ENCODE results near the gene TAS1R1.

GRCh38 chr1:6526316-6526715, 28.8 kb upstream of the TAS1R1 start:
- TF ChIP-seq CTCF (IDR thresholded peaks at IDR 0.05): no peak
- no peak for TF ChIP-seq POLR2A (IDR thresholded peaks at IDR 0.05)
- no peak for TF ChIP-seq POLR2AphosphoS5 (IDR thresholded peaks at IDR 0.05)

Data from breast epithelium (tissue), 3 donors.